Left lung (tissue), 10 donors: Measurements from ENCODE around the gene TLE7. TPM values are rescaled to one million over a fixed set of nuclear protein-coding genes. Genes with fewer than 3 reads are reported as not detected.
A peak's percentile ranks its signal among the peaks of the same experiment; 100 is the strongest.

ENCODE experiments used
- ATAC-seq: fragments of 200-7000 bp; cut with Tn5 transposase; one replicate; pipeline ENCODE4 v1.9.1; 2020; ENCODE audit warnings: moderate library complexity
- DNase-seq, 4 donors: peaks; one replicate each; pipeline ENCODE4 v3.0.0-alpha.2; 2013 to 2020
- H3K27ac ChIP-seq, 2 donors: fragments of 200-600 bp; sonication (generic) in 1 of 2; one replicate each; pipeline versions ENCODE4 v1.5.0 to v1.8.0; 2020 to 2021
- H3K27me3 ChIP-seq, 2 donors: fragments of 200-600 bp; sonication (generic) in 1 of 2; one replicate each; pipeline versions ENCODE4 v1.5.0 to v1.8.0; 2020 to 2021
- H3K36me3 ChIP-seq, 2 donors: fragments of 200-600 bp; sonication (generic) in 1 of 2; one replicate each; pipeline versions ENCODE4 v1.5.0 to v1.8.0; 2020 to 2021
- H3K4me1 ChIP-seq, 2 donors: fragments of 200-600 bp; one replicate each; pipeline ENCODE4 v1.8.0; 2021
- H3K4me3 ChIP-seq, 2 donors: fragments of 200-600 bp; sonication (generic) in 1 of 2; one replicate each; pipeline versions ENCODE4 v1.5.0 to v1.8.0; 2020 to 2021; ENCODE audit warnings: mild to moderate bottlenecking in 1 of 2
- H3K9me3 ChIP-seq, 2 donors: fragments of 200-600 bp; sonication (generic) in 1 of 2; one replicate each; pipeline versions ENCODE4 v1.5.0 to v1.8.0; 2020 to 2021
- intact Hi-C, 2 donors: fragments of 100-400 bp; cut with DNase I; formaldehyde crosslinking; loops; one replicate each; pipeline versions ENCODE4 v1.11.2 to v1.14.2; 2022
- polyA plus RNA-seq, 6 donors: library from polyadenylated mRNA; unstranded; fragments of 120-200 nt; gene quantifications; one replicate each; pipeline ENCODE4 v1.2.1, GENCODE V29; 2013; ENCODE audit not compliant: insufficient read length in 6 of 6
- total RNA-seq, 2 donors: library from RNA; stranded (reverse); fragmentation: NEBNext Ultra II Directional; extraction: Animal tissue kit (Norgen Biotek cat#: 25700); gene quantifications; one replicate each; pipeline ENCODE4 v1.2.1, GENCODE V29; 2021
- TF ChIP-seq, protein P1 (sequence below), 2 donors: fragments of 200-600 bp; sonication (generic) in 1 of 2; IDR thresholded peaks; one replicate each; pipeline versions ENCODE4 v1.5.0 to v1.8.0; 2021; ENCODE audit warnings: antibody characterized with exemption in 2 of 2
- donor health status: DM: no; HTN: yes; CAD: no.
- donor health status: DM: no; HTN: no; CAD: no.

Gene TLE7
- total and polyA plus RNA-seq, 8 donors = not detected

DNA sequence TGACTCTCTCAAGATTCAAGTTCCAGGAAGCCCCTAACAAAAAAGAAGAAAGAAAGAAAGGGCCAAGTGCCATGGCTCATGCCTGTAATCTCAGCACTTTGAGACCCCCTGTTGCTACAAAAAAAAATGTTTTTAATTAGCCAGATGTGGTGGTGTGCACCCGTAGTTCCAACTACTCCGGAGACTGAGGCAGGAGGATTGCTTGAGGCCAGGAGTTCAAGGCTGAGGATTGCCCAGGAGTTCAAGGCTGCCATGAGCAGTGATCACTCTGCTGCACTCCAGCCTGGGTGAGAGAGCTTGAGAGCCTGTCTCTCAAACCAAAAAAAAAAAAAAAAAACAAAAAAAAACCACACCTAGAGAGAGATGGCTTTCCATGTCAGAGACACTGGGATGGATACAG lies 18.8 kb downstream of the TLE7 start:
- Histone ChIP-seq H3K4me3 (no peak overlapping the region), H3K27ac (no peak overlapping the region), H3K4me1 (no peaks in the 10 kb centered on the region), H3K27me3 (peaks cover 13 to 57% of the 10 kb centered on the region in 2 donors), H3K9me3 (no peaks in the 10 kb centered on the region), H3K36me3 (no peaks in the 10 kb centered on the region)
- TF ChIP-seq, protein P1, sequence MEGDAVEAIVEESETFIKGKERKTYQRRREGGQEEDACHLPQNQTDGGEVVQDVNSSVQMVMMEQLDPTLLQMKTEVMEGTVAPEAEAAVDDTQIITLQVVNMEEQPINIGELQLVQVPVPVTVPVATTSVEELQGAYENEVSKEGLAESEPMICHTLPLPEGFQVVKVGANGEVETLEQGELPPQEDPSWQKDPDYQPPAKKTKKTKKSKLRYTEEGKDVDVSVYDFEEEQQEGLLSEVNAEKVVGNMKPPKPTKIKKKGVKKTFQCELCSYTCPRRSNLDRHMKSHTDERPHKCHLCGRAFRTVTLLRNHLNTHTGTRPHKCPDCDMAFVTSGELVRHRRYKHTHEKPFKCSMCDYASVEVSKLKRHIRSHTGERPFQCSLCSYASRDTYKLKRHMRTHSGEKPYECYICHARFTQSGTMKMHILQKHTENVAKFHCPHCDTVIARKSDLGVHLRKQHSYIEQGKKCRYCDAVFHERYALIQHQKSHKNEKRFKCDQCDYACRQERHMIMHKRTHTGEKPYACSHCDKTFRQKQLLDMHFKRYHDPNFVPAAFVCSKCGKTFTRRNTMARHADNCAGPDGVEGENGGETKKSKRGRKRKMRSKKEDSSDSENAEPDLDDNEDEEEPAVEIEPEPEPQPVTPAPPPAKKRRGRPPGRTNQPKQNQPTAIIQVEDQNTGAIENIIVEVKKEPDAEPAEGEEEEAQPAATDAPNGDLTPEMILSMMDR (IDR thresholded peaks at IDR 0.05) = no peak
- ATAC-seq (no peak), DNase-seq (no peak)
- intact Hi-C loops = no loop called here

- Histone ChIP-seq H3K27ac (no peak overlapping the region), H3K36me3 (no peaks in the 10 kb centered on the region), H3K4me3 (no peak overlapping the region), H3K9me3 (no peaks in the 10 kb centered on the region), H3K27me3 (peaks cover 13 to 57% of the 10 kb centered on the region in 2 donors), H3K4me1 (no peaks in the 10 kb centered on the region)
- DNase-seq = peak in 1 of 4 donors; percentile 14
- intact Hi-C loops = no loop called here
- ATAC-seq = peak; percentile 55
- TF ChIP-seq, protein P1 (IDR thresholded peaks at IDR 0.05) = peak in 1 of 2 donors; percentile 45
Observed at GRCh38 chr16:71421911-71422310, 19.9 kb downstream of the TLE7 start.

DNA sequence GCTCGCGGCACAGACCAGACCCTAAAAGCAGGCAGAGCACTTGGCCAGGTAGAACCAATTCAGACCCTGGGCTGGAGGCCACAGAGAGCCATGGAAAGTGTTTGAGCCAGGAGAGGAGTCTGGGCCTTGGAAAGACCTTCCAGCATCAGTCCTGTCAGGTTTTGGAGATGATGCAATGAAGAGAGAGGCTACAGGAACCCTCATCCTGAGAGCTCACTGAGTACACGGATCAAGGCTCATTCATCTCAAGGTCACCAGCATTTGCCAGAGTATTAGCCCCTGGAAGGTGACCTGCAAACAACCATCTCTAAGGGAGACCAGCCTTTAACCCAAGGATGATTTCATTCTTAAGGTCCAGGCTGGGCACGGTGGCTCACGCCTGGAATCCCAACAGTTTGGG lies 27.8 kb downstream of the TLE7 start:
- Histone ChIP-seq H3K27me3 (peaks cover 0 to 66% of the 10 kb centered on the region in 2 donors), H3K9me3 (no peaks in the 10 kb centered on the region), H3K36me3 (no peaks in the 10 kb centered on the region), H3K4me3 (no peak overlapping the region), H3K4me1 (peaks cover 0 to 5% of the 10 kb centered on the region in 2 donors), H3K27ac (no peak overlapping the region)
- TF ChIP-seq, protein P1 (IDR thresholded peaks at IDR 0.05) = no peak
- ATAC-seq = no peak
- intact Hi-C loops = loop anchor here in 1 of 2 donors (10.0 kb wide), 1 partner anchor 201 kb away; no protein-coding TSS in a partner anchor
- DNase-seq = no peak

DNA sequence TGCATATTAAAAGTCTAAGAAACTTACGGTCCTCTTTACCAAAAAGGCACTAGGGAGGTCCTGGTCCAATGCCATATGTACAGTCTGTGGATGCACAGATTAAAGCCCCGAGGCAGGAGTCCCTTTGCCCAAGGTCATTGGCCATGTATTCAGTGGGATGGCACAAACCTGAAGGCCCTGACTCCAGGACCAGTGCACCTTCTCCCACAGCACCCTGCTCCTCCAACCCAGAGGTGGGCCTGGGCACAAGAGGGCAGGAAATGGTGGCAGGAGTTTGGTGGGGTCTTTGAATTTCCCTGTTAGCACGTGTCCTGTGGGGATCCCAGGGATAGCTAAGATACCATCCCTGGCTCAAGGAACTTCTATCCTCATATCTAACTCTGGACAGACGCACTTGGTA lies 28.5 kb downstream of the TLE7 start:
- no peaks in the 10 kb centered on the region for H3K36me3 ChIP-seq
- no peak overlapping the region for H3K27ac ChIP-seq
- DNase-seq = no peak
- H3K4me3 ChIP-seq = no peak overlapping the region
- ATAC-seq = no peak
- H3K9me3 ChIP-seq = no peaks in the 10 kb centered on the region
- intact Hi-C loops = loop anchor here in 1 of 2 donors (10.0 kb wide), 1 partner anchor 201 kb away; no protein-coding TSS in a partner anchor
- H3K27me3 ChIP-seq = peaks cover 0 to 69% of the 10 kb centered on the region in 2 donors
- TF ChIP-seq, protein P1 (IDR thresholded peaks at IDR 0.05) = no peak
- peaks cover 0 to 5% of the 10 kb centered on the region in 2 donors for H3K4me1 ChIP-seq

GRCh38 chr16:71412270-71413160 lies 29.3 kb downstream of the TLE7 start:
- no peak overlapping the region for H3K27ac ChIP-seq
- H3K27me3 ChIP-seq = peaks cover 0 to 64% of the 10 kb centered on the region in 2 donors
- TF ChIP-seq, protein P1 (IDR thresholded peaks at IDR 0.05) = peak; percentile 85 to 90
- intact Hi-C loops = loop anchor here in 1 of 2 donors (10.0 kb wide), 1 partner anchor 202 kb away; no protein-coding TSS in a partner anchor
- peak; percentile 46 to 78 (median 64) for DNase-seq
- no peak overlapping the region for H3K4me3 ChIP-seq
- ATAC-seq = peak; percentile 96
- H3K9me3 ChIP-seq = no peaks in the 10 kb centered on the region
- H3K36me3 ChIP-seq = no peaks in the 10 kb centered on the region
- peaks cover 0 to 5% of the 10 kb centered on the region in 2 donors for H3K4me1 ChIP-seq
